Measurements from ENCODE around the gene ATG5.
A peak's percentile ranks its signal among the peaks of the same experiment; 100 is the strongest.

ATG5 gene

DNA sequence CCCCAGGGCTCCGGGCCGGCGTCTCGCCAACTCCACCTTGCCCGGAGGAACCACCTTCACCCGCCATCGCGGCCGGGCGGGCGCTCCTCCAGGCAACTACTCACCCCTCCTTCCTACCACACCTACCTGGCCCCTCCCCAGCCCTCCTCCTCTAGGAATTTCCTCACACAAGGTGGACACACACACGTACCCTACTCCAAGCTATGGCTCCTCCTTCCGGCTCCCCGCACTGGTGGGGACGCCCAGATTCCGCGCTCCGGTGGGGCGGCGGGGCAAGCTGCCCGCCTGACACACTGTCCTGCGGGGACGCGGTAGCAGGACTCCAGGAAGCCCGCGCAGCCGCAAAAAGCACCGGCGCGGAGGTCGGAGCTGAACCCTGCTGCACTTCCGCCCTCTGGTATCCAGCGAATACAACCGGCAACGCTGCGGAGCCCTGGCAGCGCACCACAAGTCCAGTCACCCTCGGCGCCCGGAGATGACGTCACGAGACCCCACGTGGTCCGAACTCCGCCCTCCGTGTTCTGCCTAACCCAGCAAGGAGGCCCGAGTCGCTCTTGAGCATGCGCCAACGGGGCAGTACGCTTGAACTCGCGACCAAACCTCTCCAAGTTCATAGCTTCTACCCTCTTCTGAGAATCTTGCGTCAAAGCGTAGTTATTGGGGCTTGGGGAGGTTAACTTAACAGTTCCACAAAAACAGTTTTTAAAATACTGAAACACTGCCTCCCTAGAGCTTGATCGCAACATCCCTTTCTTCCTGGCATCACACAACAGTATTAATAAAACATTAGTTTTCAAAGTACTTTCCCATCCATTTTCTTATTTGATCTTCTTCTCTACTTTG lies at the start of gene ATG5:
Gene ATG5 (minus strand): TSS at position 425 of the 843 bp plus-strand sequence. CDS start 9,552 bp downstream, outside the sequence.
- no peaks in the 10 kb centered on the region for H3K9me3 ChIP-seq (ENCODE audit: control insufficient read depth in 1 of 2, low read length in 2 of 2)
- H3K4me1 ChIP-seq (ENCODE audit: control insufficient read depth in 1 of 2, insufficient read depth in 2 of 2, low read length in 2 of 2) = peaks cover 16 to 17% of the 10 kb centered on the region in 2 donors
- peak within 1 kb of the TSS; percentile 91 for H3K4me3 ChIP-seq (ENCODE audit: low read depth in 1 of 2, low read length in 2 of 2)
- peak within 1 kb of the TSS; percentile 85 to 94 for H3K9ac ChIP-seq (ENCODE audit: low read depth in 1 of 2, low read length in 2 of 2)
- peaks cover 9% of the 10 kb centered on the region in 2 donors for H3K27me3 ChIP-seq (ENCODE audit: control insufficient read depth in 1 of 2, insufficient read depth in 2 of 2, low read length in 2 of 2)
- peak within 1 kb of the TSS; percentile 97 for H3K27ac ChIP-seq (ENCODE audit: low read depth, low read length)
- H3K36me3 ChIP-seq (ENCODE audit: control insufficient read depth in 1 of 2, insufficient read depth in 2 of 2, low read length in 2 of 2) = no peaks in the 10 kb centered on the region

DNA sequence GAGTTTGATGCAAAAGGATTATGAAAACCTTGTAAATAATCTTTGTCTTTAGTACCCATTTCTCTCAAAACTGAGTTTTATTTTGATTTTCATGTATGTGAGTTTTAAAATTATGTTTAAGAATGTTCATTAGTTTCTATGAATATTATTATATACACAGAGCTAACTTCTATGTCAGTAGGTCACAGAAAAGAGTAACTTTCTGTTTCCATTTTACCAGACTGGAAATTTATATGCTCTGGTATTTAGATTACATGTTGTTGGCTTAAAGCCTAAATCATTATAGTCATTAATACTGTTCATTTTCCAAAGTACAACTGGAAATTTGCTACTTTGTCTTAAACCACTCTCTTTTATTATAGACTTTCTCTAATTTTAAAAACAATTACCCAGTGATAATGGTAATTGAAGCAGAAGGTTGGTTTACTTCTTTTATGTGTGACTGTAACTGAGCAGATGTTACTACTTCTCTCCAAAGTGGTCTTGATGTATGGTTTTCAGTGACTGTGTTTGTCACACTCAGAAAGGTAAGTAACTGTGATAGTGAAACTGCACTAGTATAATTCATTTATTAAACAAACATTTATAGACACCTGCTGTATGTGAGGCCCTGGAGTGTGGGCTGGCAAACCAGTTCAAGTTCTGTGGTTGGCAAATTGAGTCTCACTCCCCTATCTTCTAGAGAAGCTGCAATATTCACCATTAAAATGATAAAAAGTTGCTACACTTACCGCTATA lies 48.1 kb upstream of the ATG5 start:
- H3K27me3 ChIP-seq (ENCODE audit: control insufficient read depth in 1 of 2, insufficient read depth in 2 of 2, low read length in 2 of 2) = no peaks in the 10 kb centered on the region
- no peaks in the 10 kb centered on the region for H3K9me3 ChIP-seq (ENCODE audit: control insufficient read depth in 1 of 2, low read length in 2 of 2)
- no peaks in the 10 kb centered on the region for H3K36me3 ChIP-seq (ENCODE audit: control insufficient read depth in 1 of 2, insufficient read depth in 2 of 2, low read length in 2 of 2)
- H3K27ac ChIP-seq (ENCODE audit: low read depth, low read length) = no peak overlapping the region
- peak overlapping the region in 1 of 2 donors; percentile 3 for H3K4me3 ChIP-seq (ENCODE audit: low read depth in 1 of 2, low read length in 2 of 2)
- no peak overlapping the region for H3K9ac ChIP-seq (ENCODE audit: low read depth in 1 of 2, low read length in 2 of 2)
- peaks cover 9 to 33% of the 10 kb centered on the region in 2 donors for H3K4me1 ChIP-seq (ENCODE audit: control insufficient read depth in 1 of 2, insufficient read depth in 2 of 2, low read length in 2 of 2)

DNA sequence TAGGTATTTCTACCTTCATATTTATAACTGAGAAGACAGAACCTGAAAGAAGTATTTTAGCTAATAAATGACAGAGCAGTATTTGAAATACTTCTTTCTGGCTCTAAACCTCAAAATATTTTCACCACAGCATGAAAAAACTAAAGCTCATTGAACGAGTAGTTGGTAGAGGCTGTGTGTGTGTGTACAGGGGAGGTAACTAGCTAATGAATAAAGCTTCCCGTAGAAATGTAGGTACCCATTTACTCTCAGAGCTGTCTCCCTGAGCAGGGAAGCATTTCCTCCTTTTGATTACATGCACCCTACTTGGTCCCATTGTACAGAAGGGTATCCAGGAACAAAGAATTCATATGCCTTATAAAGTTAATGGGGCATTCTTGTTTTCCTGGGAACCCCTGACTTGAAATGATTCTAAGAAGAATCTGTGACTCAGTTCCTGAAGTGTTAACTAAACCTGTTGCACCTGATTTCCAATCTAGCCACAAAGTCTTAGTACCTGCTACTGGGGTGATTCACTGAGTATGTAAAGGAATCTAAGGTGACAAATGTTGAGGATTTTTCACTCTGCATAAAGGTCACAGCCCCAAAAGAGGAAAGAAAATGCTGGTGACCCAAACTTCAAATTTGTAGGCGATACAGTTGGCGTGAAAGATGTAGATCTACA lies 47.4 kb upstream of the ATG5 start:
- Histone ChIP-seq H3K9ac (ENCODE audit: low read depth in 1 of 2, low read length in 2 of 2) (no peak overlapping the region), H3K36me3 (ENCODE audit: control insufficient read depth in 1 of 2, insufficient read depth in 2 of 2, low read length in 2 of 2) (no peaks in the 10 kb centered on the region), H3K9me3 (ENCODE audit: control insufficient read depth in 1 of 2, low read length in 2 of 2) (no peaks in the 10 kb centered on the region), H3K27me3 (ENCODE audit: control insufficient read depth in 1 of 2, insufficient read depth in 2 of 2, low read length in 2 of 2) (no peaks in the 10 kb centered on the region), H3K27ac (ENCODE audit: low read depth, low read length) (no peak overlapping the region), H3K4me3 (ENCODE audit: low read depth in 1 of 2, low read length in 2 of 2) (no peak overlapping the region), H3K4me1 (ENCODE audit: control insufficient read depth in 1 of 2, insufficient read depth in 2 of 2, low read length in 2 of 2) (peaks cover 9 to 33% of the 10 kb centered on the region in 2 donors)

DNA sequence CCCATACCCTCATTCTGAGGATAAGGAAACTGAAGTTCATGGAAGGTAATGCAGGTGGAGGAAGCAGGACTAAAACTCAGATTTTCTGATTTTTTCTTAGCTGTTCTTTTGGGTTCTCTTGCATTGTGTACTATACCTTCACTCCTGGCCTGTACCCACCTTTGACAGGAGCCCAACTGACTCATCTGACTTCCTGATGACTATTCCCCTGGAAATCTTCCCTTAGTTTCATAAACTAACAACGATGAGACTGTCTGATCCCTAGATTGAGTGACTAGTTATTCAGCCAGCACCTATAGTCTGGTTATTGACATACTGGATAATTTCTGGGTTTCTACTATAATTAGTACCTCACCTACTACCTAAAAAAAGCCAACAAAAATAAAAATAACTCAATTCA lies 45.1 kb upstream of the ATG5 start:
- H3K27ac ChIP-seq (ENCODE audit: low read depth, low read length) = no peak overlapping the region
- no peaks in the 10 kb centered on the region for H3K36me3 ChIP-seq (ENCODE audit: control insufficient read depth in 1 of 2, insufficient read depth in 2 of 2, low read length in 2 of 2)
- H3K4me1 ChIP-seq (ENCODE audit: control insufficient read depth in 1 of 2, insufficient read depth in 2 of 2, low read length in 2 of 2) = peaks cover 9 to 31% of the 10 kb centered on the region in 2 donors
- no peak overlapping the region for H3K4me3 ChIP-seq (ENCODE audit: low read depth in 1 of 2, low read length in 2 of 2)
- H3K9me3 ChIP-seq (ENCODE audit: control insufficient read depth in 1 of 2, low read length in 2 of 2) = no peaks in the 10 kb centered on the region
- no peak overlapping the region for H3K9ac ChIP-seq (ENCODE audit: low read depth in 1 of 2, low read length in 2 of 2)
- no peaks in the 10 kb centered on the region for H3K27me3 ChIP-seq (ENCODE audit: control insufficient read depth in 1 of 2, insufficient read depth in 2 of 2, low read length in 2 of 2)

DNA sequence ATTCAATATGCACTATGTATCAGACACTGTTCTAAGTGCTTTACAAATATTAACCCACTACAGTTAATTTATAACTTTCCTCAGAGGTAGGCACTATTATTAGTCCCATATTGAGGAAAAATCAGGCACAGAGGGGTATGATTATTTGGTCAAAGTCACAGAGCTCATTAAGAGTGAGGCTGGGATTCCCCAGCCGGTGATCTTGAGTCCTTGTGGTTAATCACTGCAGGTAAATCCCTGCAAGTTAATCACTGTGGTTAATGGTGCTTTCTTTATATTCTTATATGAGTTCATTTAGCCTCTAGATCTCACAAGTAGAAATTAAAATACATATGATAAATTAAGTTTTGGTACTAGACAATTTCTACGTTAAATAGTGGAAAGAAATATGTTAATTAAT lies 44.2 kb upstream of the ATG5 start:
- Histone ChIP-seq H3K9ac (ENCODE audit: low read depth in 1 of 2, low read length in 2 of 2) (no peak overlapping the region), H3K36me3 (ENCODE audit: control insufficient read depth in 1 of 2, insufficient read depth in 2 of 2, low read length in 2 of 2) (no peaks in the 10 kb centered on the region), H3K4me3 (ENCODE audit: low read depth in 1 of 2, low read length in 2 of 2) (no peak overlapping the region), H3K27me3 (ENCODE audit: control insufficient read depth in 1 of 2, insufficient read depth in 2 of 2, low read length in 2 of 2) (no peaks in the 10 kb centered on the region), H3K4me1 (ENCODE audit: control insufficient read depth in 1 of 2, insufficient read depth in 2 of 2, low read length in 2 of 2) (peaks cover 9 to 31% of the 10 kb centered on the region in 2 donors), H3K27ac (ENCODE audit: low read depth, low read length) (no peak overlapping the region), H3K9me3 (ENCODE audit: control insufficient read depth in 1 of 2, low read length in 2 of 2) (no peaks in the 10 kb centered on the region)

DNA sequence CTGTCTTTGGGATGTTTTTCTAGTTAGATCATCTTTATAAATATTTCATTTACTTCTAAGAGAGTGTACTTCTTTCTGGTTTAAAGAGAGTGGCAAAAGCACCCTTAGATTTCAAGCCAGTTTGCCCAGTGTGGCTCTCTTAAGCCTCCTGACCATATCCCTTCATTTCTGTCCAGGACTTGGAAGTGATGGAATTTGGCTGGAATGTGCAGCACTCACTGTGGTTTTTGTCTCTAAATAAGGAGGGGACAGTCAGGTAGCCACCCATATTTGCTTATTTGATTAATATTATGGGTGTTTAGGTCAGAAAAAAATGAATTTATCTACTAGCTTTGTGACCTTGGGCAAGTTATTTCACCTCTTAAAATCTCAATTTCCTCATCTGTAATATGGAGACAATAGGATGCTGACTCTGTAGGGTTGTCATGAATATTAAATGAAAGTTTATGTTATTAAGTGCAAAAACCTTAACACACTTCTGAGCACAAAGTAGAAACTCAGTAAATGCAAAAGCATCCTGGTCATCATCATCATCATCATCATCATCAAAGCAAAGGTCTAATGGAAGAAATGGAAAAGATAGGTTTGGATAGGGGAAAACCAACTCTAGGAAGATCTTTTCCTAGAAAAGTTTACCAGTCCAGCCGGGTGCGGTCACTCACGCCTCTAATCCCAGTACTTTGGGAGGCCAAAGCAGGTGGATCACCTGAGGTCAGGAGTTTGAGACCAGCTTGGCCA lies 38.0 kb upstream of the ATG5 start:
- H3K4me3 ChIP-seq (ENCODE audit: low read depth in 1 of 2, low read length in 2 of 2) = no peak overlapping the region
- H3K4me1 ChIP-seq (ENCODE audit: control insufficient read depth in 1 of 2, insufficient read depth in 2 of 2, low read length in 2 of 2) = peaks cover 7 to 13% of the 10 kb centered on the region in 2 donors
- no peaks in the 10 kb centered on the region for H3K9me3 ChIP-seq (ENCODE audit: control insufficient read depth in 1 of 2, low read length in 2 of 2)

DNA sequence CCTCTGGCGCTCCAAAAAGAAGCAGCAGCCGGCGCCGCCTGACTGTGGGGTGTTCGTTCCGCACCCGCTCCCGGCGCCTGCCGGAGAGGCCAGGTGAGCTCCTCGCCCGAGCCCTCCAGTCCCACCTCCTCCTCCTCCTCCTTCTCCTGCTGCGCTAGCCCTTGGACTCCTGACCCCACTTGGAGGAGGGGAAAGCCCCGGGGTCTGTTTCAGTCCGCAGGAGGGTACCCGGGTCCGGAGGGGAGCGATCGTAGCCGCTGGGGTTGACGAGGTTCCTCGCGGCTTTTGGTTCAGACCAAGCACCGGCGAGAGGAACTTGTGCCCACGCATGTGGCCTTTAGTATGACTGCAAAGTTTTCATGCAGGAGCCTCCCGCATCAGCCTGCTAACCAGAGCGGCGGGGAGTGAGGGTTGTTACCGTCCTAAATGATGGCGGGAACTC lies 35.5 kb upstream of the ATG5 start:
- no peaks in the 10 kb centered on the region for H3K36me3 ChIP-seq (ENCODE audit: control insufficient read depth in 1 of 2, insufficient read depth in 2 of 2, low read length in 2 of 2)
- peak overlapping the region; percentile 41 to 45 for H3K9ac ChIP-seq (ENCODE audit: low read depth in 1 of 2, low read length in 2 of 2)
- H3K27me3 ChIP-seq (ENCODE audit: control insufficient read depth in 1 of 2, insufficient read depth in 2 of 2, low read length in 2 of 2) = peaks cover 0 to 5% of the 10 kb centered on the region in 2 donors
- no peak overlapping the region for H3K27ac ChIP-seq (ENCODE audit: low read depth, low read length)
- no peaks in the 10 kb centered on the region for H3K9me3 ChIP-seq (ENCODE audit: control insufficient read depth in 1 of 2, low read length in 2 of 2)
- peak overlapping the region; percentile 68 to 77 for H3K4me3 ChIP-seq (ENCODE audit: low read depth in 1 of 2, low read length in 2 of 2)
- H3K4me1 ChIP-seq (ENCODE audit: control insufficient read depth in 1 of 2, insufficient read depth in 2 of 2, low read length in 2 of 2) = peaks cover 10 to 13% of the 10 kb centered on the region in 2 donors

More for the DNA sequence above, 38.0 kb upstream of the ATG5 start:
- Histone ChIP-seq H3K36me3 (ENCODE audit: control insufficient read depth in 1 of 2, insufficient read depth in 2 of 2, low read length in 2 of 2) (no peaks in the 10 kb centered on the region), H3K27ac (ENCODE audit: low read depth, low read length) (no peak overlapping the region), H3K9ac (ENCODE audit: low read depth in 1 of 2, low read length in 2 of 2) (no peak overlapping the region), H3K27me3 (ENCODE audit: control insufficient read depth in 1 of 2, insufficient read depth in 2 of 2, low read length in 2 of 2) (peaks cover 0 to 4% of the 10 kb centered on the region in 2 donors)

DNA sequence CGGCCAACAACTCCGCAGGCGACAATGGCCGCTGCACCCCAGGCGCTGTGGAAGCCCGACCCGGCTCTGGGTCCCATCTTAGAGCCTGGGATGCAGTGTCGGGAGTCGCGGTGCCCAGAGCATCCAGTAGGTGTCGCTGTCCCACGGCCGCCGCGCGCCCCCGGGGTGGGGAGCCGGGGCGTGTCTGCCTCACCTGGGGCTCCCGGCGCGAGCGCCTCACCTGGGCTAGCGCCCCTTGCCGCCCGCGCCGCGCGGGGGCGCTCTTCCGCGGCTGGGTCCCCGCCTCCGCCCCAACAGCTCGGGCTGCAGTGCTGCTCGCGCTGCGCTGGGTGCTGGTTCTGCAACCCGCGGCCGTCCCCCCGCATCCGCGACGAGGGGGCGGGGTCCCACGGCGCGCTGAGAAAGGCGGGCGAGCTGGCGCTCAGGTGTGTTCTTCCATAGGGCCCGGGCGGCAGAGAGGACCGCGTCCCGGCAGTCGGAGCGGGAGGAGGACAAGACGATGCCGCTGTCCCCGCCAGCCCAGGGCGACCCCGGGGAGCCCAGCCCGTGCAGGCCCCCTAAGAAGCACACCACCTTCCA lies 34.9 kb upstream of the ATG5 start, which contains the start of gene CRYBG1:
Gene CRYBG1 (plus strand): TSS at position 308 of the 579 bp plus-strand sequence. CDS start 192 bp downstream, at position 500.
- H3K9me3 ChIP-seq (ENCODE audit: control insufficient read depth in 1 of 2, low read length in 2 of 2) = no peaks in the 10 kb centered on the region
- H3K36me3 ChIP-seq (ENCODE audit: control insufficient read depth in 1 of 2, insufficient read depth in 2 of 2, low read length in 2 of 2) = no peaks in the 10 kb centered on the region
- no peak within 1 kb of the TSS for H3K27ac ChIP-seq (ENCODE audit: low read depth, low read length)
- peaks cover 10 to 13% of the 10 kb centered on the region in 2 donors for H3K4me1 ChIP-seq (ENCODE audit: control insufficient read depth in 1 of 2, insufficient read depth in 2 of 2, low read length in 2 of 2)
- H3K4me3 ChIP-seq (ENCODE audit: low read depth in 1 of 2, low read length in 2 of 2) = peak within 1 kb of the TSS; percentile 68 to 77
- H3K9ac ChIP-seq (ENCODE audit: low read depth in 1 of 2, low read length in 2 of 2) = peak within 1 kb of the TSS; percentile 41 to 45
- peaks cover 3 to 5% of the 10 kb centered on the region in 2 donors for H3K27me3 ChIP-seq (ENCODE audit: control insufficient read depth in 1 of 2, insufficient read depth in 2 of 2, low read length in 2 of 2)

DNA sequence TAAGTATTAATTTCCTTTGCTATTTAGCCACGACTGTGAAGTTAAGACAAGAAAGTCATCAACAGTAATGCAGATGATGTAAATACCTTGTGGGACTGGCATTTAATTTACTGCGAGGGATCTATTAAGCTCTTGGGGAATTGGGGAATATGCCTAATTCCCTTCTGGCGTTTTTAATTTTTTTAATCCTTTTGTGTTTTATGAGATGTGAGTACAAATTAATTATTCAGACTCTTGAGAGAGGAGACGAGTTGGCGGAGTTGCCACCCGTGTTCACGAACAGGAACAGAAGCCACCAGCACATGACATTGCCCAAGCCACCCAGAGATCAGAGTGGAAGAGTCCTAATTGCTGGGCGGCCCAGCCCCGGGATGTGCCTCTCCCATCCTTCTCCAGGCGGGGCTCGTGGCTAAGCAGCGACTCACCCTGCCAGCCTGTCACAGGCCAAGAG lies 34.4 kb upstream of the ATG5 start:
- no peaks in the 10 kb centered on the region for H3K36me3 ChIP-seq (ENCODE audit: control insufficient read depth in 1 of 2, insufficient read depth in 2 of 2, low read length in 2 of 2)
- H3K9me3 ChIP-seq (ENCODE audit: control insufficient read depth in 1 of 2, low read length in 2 of 2) = no peaks in the 10 kb centered on the region
- no peak overlapping the region for H3K9ac ChIP-seq (ENCODE audit: low read depth in 1 of 2, low read length in 2 of 2)
- H3K4me1 ChIP-seq (ENCODE audit: control insufficient read depth in 1 of 2, insufficient read depth in 2 of 2, low read length in 2 of 2) = peaks cover 10 to 13% of the 10 kb centered on the region in 2 donors
- H3K27ac ChIP-seq (ENCODE audit: low read depth, low read length) = no peak overlapping the region
- H3K4me3 ChIP-seq (ENCODE audit: low read depth in 1 of 2, low read length in 2 of 2) = peak overlapping the region; percentile 50 to 68
- peaks cover 5 to 6% of the 10 kb centered on the region in 2 donors for H3K27me3 ChIP-seq (ENCODE audit: control insufficient read depth in 1 of 2, insufficient read depth in 2 of 2, low read length in 2 of 2)
